PC-9 (cell line): ENCODE results near the gene CCNL1. TPM values are rescaled to one million over a fixed set of nuclear protein-coding genes. Genes with fewer than 3 reads are reported as not detected.

ENCODE experiments used
- BruUV-seq: library from RNA; stranded (reverse); fragments of 400-500 nt; replicated peaks from 2 replicates; lab custom pipeline; 2021; lab: Mats Ljungman, UMichigan
- CTCF ChIA-PET: fragments of 300-600 bp; sonication (Branson Sonifier 250); formaldehyde crosslinking; loops from one replicate; lab custom pipeline; 2022; ENCODE audit warnings: antibody characterized with exemption; lab: Charles Lee
- POLR2A ChIA-PET: fragments of 300-600 bp; sonication (Branson Sonifier 250); formaldehyde crosslinking; loops from one replicate; lab custom pipeline; 2022; ENCODE audit warnings: antibody characterized with exemption; ENCODE audit not compliant: unreplicated experiment; lab: Charles Lee
- DNase-seq, 2 experiments: peaks; one replicate each; pipeline versions ENCODE4 v3.0.0 to v3.0.0-alpha.2; 2015 to 2022; ENCODE audit warnings: mixed read lengths in 1 of 2
- H2AFZ ChIP-seq: fragments of 200-600 bp; sonication (generic); 2 replicates; pipeline ENCODE4 v1.8.1; 2017; ENCODE audit warnings: antibody characterized with exemption
- H3F3A ChIP-seq: fragments of 200-600 bp; sonication (generic); 2 replicates; pipeline ENCODE4 v1.8.1; 2017; ENCODE audit warnings: antibody characterized with exemption, mild to moderate bottlenecking, low read depth; ENCODE audit not compliant: insufficient read depth
- H3K27ac ChIP-seq: fragments of 200-600 bp; sonication (generic); 2 replicates; pipeline ENCODE4 v1.6.1; 2016; ENCODE audit warnings: mixed run types
- H3K27me3 ChIP-seq: fragments of 200-600 bp; sonication (generic); 2 replicates; pipeline ENCODE4 v1.6.1; 2016; ENCODE audit warnings: low read depth, mixed run types; ENCODE audit not compliant: insufficient read depth
- H3K36me3 ChIP-seq: fragments of 200-600 bp; sonication (generic); 2 replicates; pipeline ENCODE4 v1.6.1; 2016; ENCODE audit warnings: low read depth, mixed run types
- H3K4me1 ChIP-seq: fragments of 200-600 bp; sonication (generic); replicated peaks from 2 replicates; pipeline ENCODE4 v1.6.1; 2016; ENCODE audit warnings: mixed run types; ENCODE audit not compliant: insufficient read depth
- H3K4me2 ChIP-seq: fragments of 200-600 bp; sonication (generic); 2 replicates; pipeline ENCODE4 v1.6.1; 2017; ENCODE audit warnings: mixed run types
- H3K4me3 ChIP-seq: fragments of 200-600 bp; sonication (generic); 2 replicates; pipeline ENCODE4 v1.6.1; 2016; ENCODE audit warnings: mixed run types
- H3K79me2 ChIP-seq: fragments of 200-600 bp; sonication (generic); 2 replicates; pipeline ENCODE4 v1.6.1; 2017; ENCODE audit warnings: low read depth, mixed run types
- H3K9me2 ChIP-seq: fragments of 200-600 bp; sonication (generic); 2 replicates; pipeline ENCODE4 v1.8.1; 2017; ENCODE audit warnings: mild to moderate bottlenecking; ENCODE audit not compliant: insufficient read depth
- H3K9me3 ChIP-seq: fragments of 200-600 bp; sonication (generic); 2 replicates; pipeline ENCODE4 v1.8.1; 2016; ENCODE audit warnings: low read depth; ENCODE audit not compliant: insufficient read depth
- H4K20me1 ChIP-seq: fragments of 200-600 bp; sonication (generic); 2 replicates; pipeline ENCODE4 v1.8.1; 2017; ENCODE audit not compliant: insufficient read depth
- EZH2 ChIP-seq: fragments of 200-600 bp; sonication (generic); IDR thresholded peaks from 2 replicates; pipeline ENCODE4 v1.8.0; 2017; ENCODE audit warnings: antibody characterized with exemption, low read depth
- intact Hi-C: fragments of 100-400 bp; cut with micrococcal nuclease; formaldehyde crosslinking; loops from one replicate; pipeline ENCODE4 v1.10.0; 2022; ENCODE audit not compliant: unreplicated experiment
- total RNA-seq: library from RNA; stranded (reverse); gene quantifications from 2 replicates; pipeline ENCODE4 v1.2.3, GENCODE V29; 2021
- TF ChIP-seq, protein P1 (sequence below): fragments of 200-600 bp; sonication (generic); conservative IDR thresholded peaks from 2 replicates; pipeline ENCODE4 v1.6.1; 2017; ENCODE audit warnings: mixed run types, antibody characterized with exemption, mild to moderate bottlenecking, moderate library complexity

Gene CCNL1
- total RNA-seq, 1 experiment from 2014 or later, result 91.3 TPM

- Histone ChIP-seq H4K20me1 (no peaks in the 10 kb centered on the region), H3K9me3 (no peaks in the 10 kb centered on the region), H3K9me2 (no peaks in the 10 kb centered on the region), H3K4me1 (peaks cover 62% of the 10 kb centered on the region), H3K4me2 (no peak overlapping the region), H2AFZ (no peak overlapping the region), H3K79me2 (no peaks in the 10 kb centered on the region), H3K36me3 (no peaks in the 10 kb centered on the region), H3K4me3 (no peak overlapping the region), H3F3A (peaks cover 36% of the 10 kb centered on the region), H3K27ac (no peak overlapping the region), H3K27me3 (no peaks in the 10 kb centered on the region)
- POLR2A ChIA-PET, result no interaction called here
- CTCF ChIA-PET, result interaction anchor here (1.0 kb wide), 1 partner anchor 25 kb away, joined by 3 read pairs; no protein-coding TSS in a partner anchor
- intact Hi-C loops, result no loop called here
- TF ChIP-seq, protein P1, sequence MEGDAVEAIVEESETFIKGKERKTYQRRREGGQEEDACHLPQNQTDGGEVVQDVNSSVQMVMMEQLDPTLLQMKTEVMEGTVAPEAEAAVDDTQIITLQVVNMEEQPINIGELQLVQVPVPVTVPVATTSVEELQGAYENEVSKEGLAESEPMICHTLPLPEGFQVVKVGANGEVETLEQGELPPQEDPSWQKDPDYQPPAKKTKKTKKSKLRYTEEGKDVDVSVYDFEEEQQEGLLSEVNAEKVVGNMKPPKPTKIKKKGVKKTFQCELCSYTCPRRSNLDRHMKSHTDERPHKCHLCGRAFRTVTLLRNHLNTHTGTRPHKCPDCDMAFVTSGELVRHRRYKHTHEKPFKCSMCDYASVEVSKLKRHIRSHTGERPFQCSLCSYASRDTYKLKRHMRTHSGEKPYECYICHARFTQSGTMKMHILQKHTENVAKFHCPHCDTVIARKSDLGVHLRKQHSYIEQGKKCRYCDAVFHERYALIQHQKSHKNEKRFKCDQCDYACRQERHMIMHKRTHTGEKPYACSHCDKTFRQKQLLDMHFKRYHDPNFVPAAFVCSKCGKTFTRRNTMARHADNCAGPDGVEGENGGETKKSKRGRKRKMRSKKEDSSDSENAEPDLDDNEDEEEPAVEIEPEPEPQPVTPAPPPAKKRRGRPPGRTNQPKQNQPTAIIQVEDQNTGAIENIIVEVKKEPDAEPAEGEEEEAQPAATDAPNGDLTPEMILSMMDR, result no peak
- TF ChIP-seq EZH2, result no peak
- BruUV-seq, result no TSS peak
- DNase-seq, result no peak
These were observed 40.5 kb downstream of the CCNL1 start for GRCh38 chr3:157119369-157119951.

DNA sequence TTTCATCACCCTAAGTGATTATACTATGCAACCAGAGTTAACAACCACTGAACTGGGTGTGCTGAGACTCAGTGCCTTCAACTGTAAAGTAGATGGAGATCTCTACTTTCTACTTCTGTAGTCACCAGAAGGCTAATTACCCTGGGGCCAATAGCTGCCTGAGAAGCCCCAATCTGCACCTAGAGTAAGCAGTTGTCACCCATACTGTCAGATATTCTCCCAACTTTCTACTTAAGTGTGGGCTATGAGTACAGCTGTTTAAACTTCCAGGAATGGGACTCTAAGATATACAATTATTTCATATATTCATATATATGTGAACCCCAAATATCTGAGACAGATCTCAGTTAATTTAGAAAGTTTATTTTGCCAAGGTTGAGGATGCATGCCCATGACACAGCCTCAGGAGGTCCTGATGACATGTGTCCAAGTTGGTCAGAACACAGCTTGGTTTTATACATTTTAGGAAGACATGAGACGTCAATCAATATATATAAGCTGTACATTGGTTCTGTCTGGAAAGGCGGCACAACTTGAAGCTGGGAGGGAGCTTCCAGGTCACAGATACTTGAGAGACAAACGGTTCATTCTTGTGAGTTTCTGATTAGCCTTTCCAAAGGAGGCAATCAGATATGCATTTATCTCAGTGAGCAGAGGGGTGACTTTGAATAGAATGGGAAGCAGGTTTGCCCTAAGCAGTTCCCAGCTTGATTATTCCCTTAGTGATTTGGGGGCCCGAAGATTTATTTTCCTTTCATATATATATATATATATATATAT, 41.9 kb downstream of the CCNL1 start:
- ChIA-PET CTCF (no interaction called here), POLR2A (interaction anchor here (0.6 kb wide), 1 partner anchor 30 kb away, joined by 11 read pairs; no protein-coding TSS in a partner anchor)
- peaks cover 36% of the 10 kb centered on the region for H3F3A ChIP-seq

DNA sequence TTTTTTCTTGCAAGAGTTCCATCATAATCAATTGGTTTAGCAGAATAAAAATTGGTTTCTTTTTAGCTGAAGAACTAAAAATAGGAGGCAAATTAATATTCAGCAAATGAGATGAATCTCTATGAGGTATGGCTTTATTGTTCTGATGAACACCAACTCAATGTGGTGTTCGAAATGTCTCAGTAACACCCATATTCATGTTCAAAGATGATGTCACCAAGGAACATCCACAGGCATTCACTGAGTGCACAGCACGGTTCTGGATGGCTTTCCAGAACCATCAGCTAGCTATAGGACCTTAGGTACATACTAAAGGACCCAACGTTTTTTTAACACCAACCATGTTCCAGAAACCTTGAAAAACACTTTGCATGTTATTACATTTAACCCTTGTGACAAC, 42.7 kb downstream of the CCNL1 start:
- Histone ChIP-seq H3K4me3 (no peak overlapping the region), H4K20me1 (no peaks in the 10 kb centered on the region), H2AFZ (no peak overlapping the region), H3F3A (peaks cover 28% of the 10 kb centered on the region), H3K4me2 (no peak overlapping the region), H3K4me1 (peaks cover 48% of the 10 kb centered on the region), H3K79me2 (no peaks in the 10 kb centered on the region), H3K27ac (no peak overlapping the region), H3K36me3 (no peaks in the 10 kb centered on the region), H3K9me2 (no peaks in the 10 kb centered on the region), H3K9me3 (no peaks in the 10 kb centered on the region), H3K27me3 (no peaks in the 10 kb centered on the region)
- DNase-seq, result no peak
- ChIA-PET POLR2A (no interaction called here), CTCF (no interaction called here)
- no peak for TF ChIP-seq EZH2
- TF ChIP-seq, protein P1, result no peak
- BruUV-seq, result no TSS peak
- intact Hi-C loops, result no loop called here

More for the DNA sequence above, 41.9 kb downstream of the CCNL1 start:
- Histone ChIP-seq H3K79me2 (no peaks in the 10 kb centered on the region), H3K4me2 (no peak overlapping the region), H3K27ac (no peak overlapping the region), H3K4me1 (peaks cover 56% of the 10 kb centered on the region), H2AFZ (no peak overlapping the region), H3K27me3 (no peaks in the 10 kb centered on the region), H3K4me3 (no peak overlapping the region), H3K9me3 (no peaks in the 10 kb centered on the region), H4K20me1 (no peaks in the 10 kb centered on the region), H3K9me2 (no peaks in the 10 kb centered on the region), H3K36me3 (no peaks in the 10 kb centered on the region)
- TF ChIP-seq EZH2, result no peak
- TF ChIP-seq, protein P1, result no peak
- no peak for DNase-seq
- intact Hi-C loops, result no loop called here
- no TSS peak for BruUV-seq
